SU-DHL-6 (cell line): ENCODE data around the gene VPS33A.

Source experiments
- H2AFZ ChIP-seq: fragments of 200-600 bp; sonication (generic); 2 replicates; pipeline ENCODE4 v1.6.1; 2014; ENCODE audit warnings: low read depth, mild to moderate bottlenecking, moderate library complexity, mixed read lengths, antibody characterized with exemption, low read length; ENCODE audit not compliant: severe bottlenecking
- H3F3A ChIP-seq: fragments of 200-600 bp; shearing (Covaris generic); 2 replicates; pipeline ENCODE4 v1.6.0; 2016; ENCODE audit warnings: antibody characterized with exemption, mild to moderate bottlenecking; ENCODE audit not compliant: insufficient read depth
- H3K27ac ChIP-seq: fragments of 200-600 bp; sonication (generic); 2 replicates; pipeline ENCODE4 v1.5.1; 2016; ENCODE audit warnings: low read depth, mild to moderate bottlenecking, low read length, moderate library complexity, mixed read lengths
- H3K27me3 ChIP-seq: fragments of 200-600 bp; sonication (generic), shearing (Covaris generic); 2 replicates; pipeline ENCODE4 v1.6.0; 2014; ENCODE audit warnings: mild to moderate bottlenecking, low read length
- H3K36me3 ChIP-seq: fragments of 200-600 bp; sonication (generic); 2 replicates; pipeline ENCODE4 v1.6.1; 2014; ENCODE audit warnings: mild to moderate bottlenecking, low read length, mixed read lengths
- H3K4me2 ChIP-seq: fragments of 300-600, 200-600 bp; shearing (Covaris generic), sonication (generic); 2 replicates; pipeline ENCODE4 v1.6.0; 2014; ENCODE audit warnings: low read length, low read depth, mild to moderate bottlenecking; ENCODE audit not compliant: poor library complexity, severe bottlenecking
- H3K4me3 ChIP-seq: fragments of 200-600 bp; sonication (generic); 2 replicates; pipeline ENCODE4 v1.5.1; 2014; ENCODE audit warnings: antibody characterized with exemption, low read length, mild to moderate bottlenecking, mixed read lengths; ENCODE audit not compliant: insufficient read depth, poor library complexity, severe bottlenecking
- H3K79me2 ChIP-seq: fragments of 200-600 bp; sonication (generic); 2 replicates; pipeline ENCODE4 v1.6.1; 2014; ENCODE audit warnings: mild to moderate bottlenecking, low read length, moderate library complexity; ENCODE audit not compliant: insufficient read depth
- H3K9ac ChIP-seq: fragments of 200-600 bp; sonication (generic); 2 replicates; pipeline ENCODE4 v1.7.0; 2014; ENCODE audit warnings: mild to moderate bottlenecking, low read length
- H3K9me2 ChIP-seq: fragments of 200-600 bp; sonication (generic); replicated peaks from 2 replicates; pipeline ENCODE4 v1.6.1; 2014; ENCODE audit warnings: low read length; ENCODE audit not compliant: insufficient read depth
- H3K9me3 ChIP-seq: fragments of 200-600 bp; sonication (generic); 2 replicates; pipeline ENCODE4 v1.6.1; 2014; ENCODE audit warnings: low read length, mixed read lengths; ENCODE audit not compliant: insufficient read depth
- H4K20me1 ChIP-seq: fragments of 200-600 bp; sonication (generic); 2 replicates; pipeline ENCODE4 v1.6.1; 2014; ENCODE audit warnings: low read depth, mild to moderate bottlenecking, antibody characterized with exemption, low read length, moderate library complexity, mixed read lengths
- CTCF ChIP-seq: fragments of 200-600 bp; sonication (generic); IDR thresholded peaks from one replicate; pipeline ENCODE4 v1.5.1; 2017; ENCODE audit warnings: antibody characterized with exemption, mild to moderate bottlenecking, low read length, moderate library complexity; ENCODE audit not compliant: insufficient read depth, poor library complexity, severe bottlenecking
- EZH2phosphoT487 ChIP-seq: fragments of 200-600 bp; sonication (generic), shearing (Covaris generic); conservative IDR thresholded peaks from 2 replicates; pipeline ENCODE4 v1.6.1; 2018; ENCODE audit warnings: mild to moderate bottlenecking, antibody characterized with exemption, low read length, moderate library complexity, mixed read lengths

Gene VPS33A

GRCh38 chr12:122182887-122183587 is 83.3 kb downstream of the VPS33A start, which contains the start of gene LRRC43:
TSS of gene LRRC43 (plus strand) at chr12:122183123. CDS start at chr12:122183145, 22 bp downstream.
- no peaks in the 10 kb centered on the region for H3K9me2 ChIP-seq
- H3K4me2 ChIP-seq = peak within 1 kb of the TSS; percentile 15
- H3K9ac ChIP-seq = no peak within 1 kb of the TSS
- H3K79me2 ChIP-seq = no peaks in the 10 kb centered on the region
- TF ChIP-seq CTCF = no peak
- no peak for TF ChIP-seq EZH2phosphoT487
- H3K9me3 ChIP-seq = no peaks in the 10 kb centered on the region
- no peaks in the 10 kb centered on the region for H3K27me3 ChIP-seq
- H3K4me3 ChIP-seq = no peak within 1 kb of the TSS
- no peaks in the 10 kb centered on the region for H4K20me1 ChIP-seq
- no peaks in the 10 kb centered on the region for H3K36me3 ChIP-seq
- no peaks in the 10 kb centered on the region for H3F3A ChIP-seq
- H2AFZ ChIP-seq = no peak within 1 kb of the TSS
- H3K27ac ChIP-seq = no peak within 1 kb of the TSS
